ENCODE data around the gene UBE2O.

The UBE2O gene

GRCh38 chr17:76437467-76438402 is 15.2 kb downstream of the UBE2O start:
- no peaks in the 10 kb centered on the region for H3K27me3 Mint-ChIP-seq (ENCODE audit: low read depth)
- no peak overlapping the region for H3K27ac Mint-ChIP-seq
- H3K4me3 Mint-ChIP-seq: no peak overlapping the region
- H3K36me3 Mint-ChIP-seq (ENCODE audit: low read depth): peaks cover 15% of the 10 kb centered on the region
- H3K4me1 Mint-ChIP-seq: no peaks in the 10 kb centered on the region
- no peak for TF ChIP-seq CTCF (IDR thresholded peaks at IDR 0.05; ENCODE audit: unreplicated experiment in 3 of 3)
- H3K9me3 Mint-ChIP-seq: no peaks in the 10 kb centered on the region

- TF ChIP-seq CTCF (IDR thresholded peaks at IDR 0.05; ENCODE audit: unreplicated experiment in 3 of 3): no peak
- H3K9me3 Mint-ChIP-seq: no peaks in the 10 kb centered on the region
- H3K36me3 Mint-ChIP-seq (ENCODE audit: low read depth): peaks cover 11% of the 10 kb centered on the region
- no peak overlapping the region for H3K4me3 Mint-ChIP-seq
- peaks cover 11% of the 10 kb centered on the region for H3K4me1 Mint-ChIP-seq
- no peak overlapping the region for H3K27ac Mint-ChIP-seq
- H3K27me3 Mint-ChIP-seq (ENCODE audit: low read depth): no peaks in the 10 kb centered on the region
These were observed 17.2 kb downstream of the UBE2O start for GRCh38 chr17:76435751-76436150.

- Mint-ChIP-seq H3K4me1 (peaks cover 11% of the 10 kb centered on the region), H3K27ac (no peak overlapping the region), H3K27me3 (ENCODE audit: low read depth) (no peaks in the 10 kb centered on the region), H3K4me3 (no peak overlapping the region), H3K9me3 (no peaks in the 10 kb centered on the region), H3K36me3 (ENCODE audit: low read depth) (peaks cover 11% of the 10 kb centered on the region)
- no peak for TF ChIP-seq CTCF (IDR thresholded peaks at IDR 0.05; ENCODE audit: unreplicated experiment in 3 of 3)
These were observed 18.1 kb downstream of the UBE2O start for GRCh38 chr17:76434870-76435269.

- peaks cover 11% of the 10 kb centered on the region for H3K36me3 Mint-ChIP-seq (ENCODE audit: low read depth)
- H3K9me3 Mint-ChIP-seq: no peaks in the 10 kb centered on the region
- H3K4me3 Mint-ChIP-seq: no peak overlapping the region
- peaks cover 11% of the 10 kb centered on the region for H3K4me1 Mint-ChIP-seq
- no peak overlapping the region for H3K27ac Mint-ChIP-seq
- TF ChIP-seq CTCF (IDR thresholded peaks at IDR 0.05; ENCODE audit: unreplicated experiment in 3 of 3): no peak
- H3K27me3 Mint-ChIP-seq (ENCODE audit: low read depth): no peaks in the 10 kb centered on the region
These were observed 19.3 kb downstream of the UBE2O start for GRCh38 chr17:76433693-76434092.

- no peak overlapping the region for H3K4me3 Mint-ChIP-seq
- H3K36me3 Mint-ChIP-seq (ENCODE audit: low read depth): peaks cover 11% of the 10 kb centered on the region
- peaks cover 19% of the 10 kb centered on the region for H3K4me1 Mint-ChIP-seq
- peak; percentile 26 to 36 (median 34) for TF ChIP-seq CTCF (IDR thresholded peaks at IDR 0.05; ENCODE audit: unreplicated experiment in 3 of 3)
- no peaks in the 10 kb centered on the region for H3K9me3 Mint-ChIP-seq
- H3K27me3 Mint-ChIP-seq (ENCODE audit: low read depth): no peaks in the 10 kb centered on the region
- no peak overlapping the region for H3K27ac Mint-ChIP-seq
These were observed 20.1 kb downstream of the UBE2O start for GRCh38 chr17:76432712-76433336.
